ENCODE data around the gene RAB5IF.

- TF ChIP-seq CTCF (IDR thresholded peaks at IDR 0.05) (no peak), POLR2A (IDR thresholded peaks at IDR 0.05) (no peak)
These were observed 47.9 kb downstream of the RAB5IF start for GRCh38 chr20:36653456-36653855.
